ENCODE measurements around the gene CACUL1.

The CACUL1 gene

GRCh38 chr10:118729200-118729599, 25.6 kb downstream of the CACUL1 start:
- no peak for TF ChIP-seq CTCF (IDR thresholded peaks at IDR 0.05)
- Mint-ChIP-seq H3K27ac (no peak overlapping the region), H3K4me3 (no peak overlapping the region), H3K27me3 (ENCODE audit: low read depth, poor library complexity) (peaks cover 3% of the 10 kb centered on the region), H3K36me3 (ENCODE audit: low read depth) (peaks cover 17% of the 10 kb centered on the region), H3K9me3 (no peaks in the 10 kb centered on the region), H3K4me1 (peaks cover 67% of the 10 kb centered on the region)
- DNase-seq, result no peak

GRCh38 chr10:118725886-118726500, 28.8 kb downstream of the CACUL1 start:
- Mint-ChIP-seq H3K4me1 (peaks cover 43% of the 10 kb centered on the region), H3K27ac (peak overlapping the region; percentile 35), H3K36me3 (ENCODE audit: low read depth) (peaks cover 19% of the 10 kb centered on the region), H3K4me3 (no peak overlapping the region), H3K9me3 (no peaks in the 10 kb centered on the region), H3K27me3 (ENCODE audit: low read depth, poor library complexity) (no peaks in the 10 kb centered on the region)
- TF ChIP-seq CTCF (IDR thresholded peaks at IDR 0.05), result no peak
- DNase-seq, result no peak

GRCh38 chr10:118723466-118723865, 31.3 kb downstream of the CACUL1 start:
- peaks cover 28% of the 10 kb centered on the region for H3K36me3 Mint-ChIP-seq (ENCODE audit: low read depth)
- no peak for TF ChIP-seq CTCF (IDR thresholded peaks at IDR 0.05)
- H3K27ac Mint-ChIP-seq, result peak overlapping the region; percentile 83
- no peak for DNase-seq
- no peaks in the 10 kb centered on the region for H3K27me3 Mint-ChIP-seq (ENCODE audit: low read depth, poor library complexity)
- peaks cover 27% of the 10 kb centered on the region for H3K4me1 Mint-ChIP-seq
- H3K9me3 Mint-ChIP-seq, result no peaks in the 10 kb centered on the region
- H3K4me3 Mint-ChIP-seq, result no peak overlapping the region

- Mint-ChIP-seq H3K27ac (no peak overlapping the region), H3K36me3 (ENCODE audit: low read depth) (peaks cover 43% of the 10 kb centered on the region), H3K4me3 (no peak overlapping the region), H3K9me3 (no peaks in the 10 kb centered on the region), H3K27me3 (ENCODE audit: low read depth, poor library complexity) (no peaks in the 10 kb centered on the region), H3K4me1 (peaks cover 18% of the 10 kb centered on the region)
- no peak for TF ChIP-seq CTCF (IDR thresholded peaks at IDR 0.05)
- DNase-seq, result no peak
Observed at GRCh38 chr10:118721539-118721876, 33.3 kb downstream of the CACUL1 start.

- Mint-ChIP-seq H3K27ac (no peak overlapping the region), H3K27me3 (ENCODE audit: low read depth, poor library complexity) (no peaks in the 10 kb centered on the region), H3K36me3 (ENCODE audit: low read depth) (peaks cover 45% of the 10 kb centered on the region), H3K9me3 (no peaks in the 10 kb centered on the region), H3K4me3 (no peak overlapping the region), H3K4me1 (peaks cover 12% of the 10 kb centered on the region)
- peak; percentile 89 for TF ChIP-seq CTCF (IDR thresholded peaks at IDR 0.05)
- DNase-seq, result peak; percentile 64
Observed at GRCh38 chr10:118720685-118721538, 33.9 kb downstream of the CACUL1 start.

All from nephron progenitor cell (in vitro differentiated cells).